Karpas-422 (cell line): ENCODE measurements around the gene CYLD. TPM values are rescaled to one million over a fixed set of nuclear protein-coding genes. Genes with fewer than 3 reads are reported as not detected.

Experiments used
- DNase-seq: peaks from one replicate; pipeline ENCODE4 v3.0.0-alpha.2; 2015
- H2AFZ ChIP-seq: fragments of 200-600 bp; sonication (generic); 2 replicates; pipeline ENCODE4 v1.6.1; 2014; ENCODE audit warnings: antibody characterized with exemption, low read length, mixed read lengths
- H3K27ac ChIP-seq: fragments of 200-600 bp; sonication (generic); 2 replicates; pipeline ENCODE4 v1.5.1; 2014; ENCODE audit warnings: mild to moderate bottlenecking, low read length, moderate library complexity
- H3K27me3 ChIP-seq: fragments of 200-600 bp; sonication (generic); 2 replicates; pipeline ENCODE4 v1.6.1; 2014; ENCODE audit warnings: low read length, mixed read lengths
- H3K36me3 ChIP-seq: fragments of 200-600 bp; sonication (generic); 2 replicates; pipeline ENCODE4 v1.6.1; 2014; ENCODE audit warnings: low read length, mixed read lengths; ENCODE audit not compliant: insufficient read depth
- H3K4me1 ChIP-seq: fragments of 200-600 bp; sonication (generic); 2 replicates; pipeline ENCODE4 v1.6.1; 2014; ENCODE audit warnings: mild to moderate bottlenecking, low read length, mixed read lengths
- H3K4me2 ChIP-seq: fragments of 200-600 bp; sonication (generic); 2 replicates; pipeline ENCODE4 v1.6.1; 2014; ENCODE audit warnings: low read length, low read depth, mild to moderate bottlenecking; ENCODE audit not compliant: poor library complexity, severe bottlenecking
- H3K4me3 ChIP-seq: fragments of 200-600 bp; sonication (generic); 2 replicates; pipeline ENCODE4 v1.5.1; 2014; ENCODE audit warnings: mild to moderate bottlenecking, antibody characterized with exemption, low read length, mixed read lengths
- H3K79me2 ChIP-seq: fragments of 200-600 bp; sonication (generic); 2 replicates; pipeline ENCODE4 v1.6.1; 2014; ENCODE audit warnings: mild to moderate bottlenecking, low read length, mixed read lengths
- H3K9ac ChIP-seq: fragments of 200-600 bp; sonication (generic); 2 replicates; pipeline ENCODE4 v1.6.0; 2014; ENCODE audit warnings: low read length
- H3K9me2 ChIP-seq: fragments of 200-600 bp; sonication (generic), shearing (Covaris generic); replicated peaks from 2 replicates; pipeline ENCODE4 v1.6.0; 2014; ENCODE audit warnings: mild to moderate bottlenecking, low read length, moderate library complexity; ENCODE audit not compliant: insufficient read depth
- H3K9me3 ChIP-seq: fragments of 300-700, 200-600 bp; sonication (generic); 2 replicates; pipeline ENCODE4 v1.6.1; 2014; ENCODE audit warnings: low read length, mixed read lengths
- H4K20me1 ChIP-seq: fragments of 200-600 bp; sonication (generic); 2 replicates; pipeline ENCODE4 v1.6.1; 2014; ENCODE audit warnings: mild to moderate bottlenecking, antibody characterized with exemption, low read length, low read depth; ENCODE audit not compliant: insufficient read depth
- total RNA-seq: library from RNA; depleted of rRNA; stranded (reverse); fragments of >200 nt; shearing (Covaris generic); gene quantifications from 2 replicates; pipeline ENCODE4 v1.2.3, GENCODE V29; 2014; ENCODE audit warnings: low replicate concordance

The CYLD gene
- total RNA-seq, 1 experiment from 2014 or later, result 44.4 TPM

GRCh38 chr16:50836121-50836621 lies 94.3 kb downstream of the CYLD start:
- no peak overlapping the region for H3K4me3 ChIP-seq

GRCh38 chr16:50837324-50837723 lies 95.4 kb downstream of the CYLD start:
- Histone ChIP-seq H4K20me1 (no peaks in the 10 kb centered on the region), H3K36me3 (no peaks in the 10 kb centered on the region), H3K4me3 (no peak overlapping the region), H2AFZ (no peak overlapping the region), H3K9me2 (no peaks in the 10 kb centered on the region), H3K9ac (no peak overlapping the region), H3K79me2 (no peaks in the 10 kb centered on the region), H3K27ac (no peak overlapping the region), H3K27me3 (no peaks in the 10 kb centered on the region), H3K4me1 (no peaks in the 10 kb centered on the region), H3K4me2 (no peak overlapping the region), H3K9me3 (no peaks in the 10 kb centered on the region)
- no peak for DNase-seq

More at GRCh38 chr16:50836121-50836621, 94.3 kb downstream of the CYLD start:
- Histone ChIP-seq H2AFZ (no peak overlapping the region), H3K27me3 (no peaks in the 10 kb centered on the region), H3K9me3 (no peaks in the 10 kb centered on the region), H3K9ac (no peak overlapping the region), H4K20me1 (no peaks in the 10 kb centered on the region), H3K9me2 (no peaks in the 10 kb centered on the region), H3K4me1 (no peaks in the 10 kb centered on the region), H3K4me2 (no peak overlapping the region), H3K79me2 (no peaks in the 10 kb centered on the region), H3K36me3 (no peaks in the 10 kb centered on the region), H3K27ac (no peak overlapping the region)
- DNase-seq, result no peak

- no peak for DNase-seq
- Histone ChIP-seq H3K9me2 (no peaks in the 10 kb centered on the region), H3K4me2 (no peak overlapping the region), H3K4me3 (no peak overlapping the region), H4K20me1 (no peaks in the 10 kb centered on the region), H2AFZ (no peak overlapping the region), H3K36me3 (no peaks in the 10 kb centered on the region), H3K27ac (no peak overlapping the region), H3K27me3 (no peaks in the 10 kb centered on the region), H3K4me1 (no peaks in the 10 kb centered on the region), H3K9me3 (no peaks in the 10 kb centered on the region), H3K9ac (no peak overlapping the region), H3K79me2 (no peaks in the 10 kb centered on the region)
Measured at GRCh38 chr16:50838165-50838564, 96.3 kb downstream of the CYLD start.

GRCh38 chr16:50838885-50839284 lies 97.0 kb downstream of the CYLD start:
- H3K4me1 ChIP-seq, result no peaks in the 10 kb centered on the region
- no peak overlapping the region for H3K4me2 ChIP-seq
- no peaks in the 10 kb centered on the region for H3K9me2 ChIP-seq
- H3K9me3 ChIP-seq, result no peaks in the 10 kb centered on the region
- no peaks in the 10 kb centered on the region for H3K36me3 ChIP-seq
- H4K20me1 ChIP-seq, result no peaks in the 10 kb centered on the region
- no peak overlapping the region for H3K4me3 ChIP-seq
- H2AFZ ChIP-seq, result no peak overlapping the region
- no peaks in the 10 kb centered on the region for H3K27me3 ChIP-seq
- H3K9ac ChIP-seq, result no peak overlapping the region
- H3K27ac ChIP-seq, result no peak overlapping the region
- no peaks in the 10 kb centered on the region for H3K79me2 ChIP-seq
- no peak for DNase-seq

GRCh38 chr16:50839356-50839755 lies 97.5 kb downstream of the CYLD start:
- Histone ChIP-seq H3K9me3 (no peaks in the 10 kb centered on the region), H3K9ac (no peak overlapping the region), H4K20me1 (no peaks in the 10 kb centered on the region), H3K4me2 (no peak overlapping the region), H3K4me1 (no peaks in the 10 kb centered on the region), H3K9me2 (no peaks in the 10 kb centered on the region), H3K36me3 (no peaks in the 10 kb centered on the region), H3K27ac (no peak overlapping the region), H2AFZ (no peak overlapping the region), H3K27me3 (no peaks in the 10 kb centered on the region), H3K79me2 (no peaks in the 10 kb centered on the region), H3K4me3 (no peak overlapping the region)
- no peak for DNase-seq

GRCh38 chr16:50839920-50840729 lies 98.2 kb downstream of the CYLD start:
- Histone ChIP-seq H3K9ac (no peak overlapping the region), H3K27me3 (no peaks in the 10 kb centered on the region), H3K9me2 (no peaks in the 10 kb centered on the region), H4K20me1 (no peaks in the 10 kb centered on the region), H3K4me3 (no peak overlapping the region), H3K4me2 (no peak overlapping the region), H3K4me1 (no peaks in the 10 kb centered on the region), H2AFZ (no peak overlapping the region), H3K79me2 (no peaks in the 10 kb centered on the region), H3K27ac (no peak overlapping the region), H3K36me3 (no peaks in the 10 kb centered on the region), H3K9me3 (no peaks in the 10 kb centered on the region)
- no peak for DNase-seq

- H2AFZ ChIP-seq, result no peak overlapping the region
- no peaks in the 10 kb centered on the region for H3K9me2 ChIP-seq
- no peak overlapping the region for H3K4me3 ChIP-seq
- H4K20me1 ChIP-seq, result no peaks in the 10 kb centered on the region
- no peak overlapping the region for H3K27ac ChIP-seq
- DNase-seq, result no peak
- no peaks in the 10 kb centered on the region for H3K36me3 ChIP-seq
- H3K4me1 ChIP-seq, result no peaks in the 10 kb centered on the region
- no peak overlapping the region for H3K4me2 ChIP-seq
- no peaks in the 10 kb centered on the region for H3K27me3 ChIP-seq
- no peak overlapping the region for H3K9ac ChIP-seq
- no peaks in the 10 kb centered on the region for H3K9me3 ChIP-seq
- H3K79me2 ChIP-seq, result no peaks in the 10 kb centered on the region
Measured at GRCh38 chr16:50841081-50841886, 99.4 kb downstream of the CYLD start.

GRCh38 chr16:50842013-50842505 lies 100.2 kb downstream of the CYLD start:
- no peaks in the 10 kb centered on the region for H3K9me3 ChIP-seq
- no peak overlapping the region for H3K9ac ChIP-seq
- no peak overlapping the region for H2AFZ ChIP-seq
- H3K9me2 ChIP-seq, result no peaks in the 10 kb centered on the region
- no peaks in the 10 kb centered on the region for H4K20me1 ChIP-seq
- no peak for DNase-seq
- no peak overlapping the region for H3K27ac ChIP-seq
- no peak overlapping the region for H3K4me3 ChIP-seq
- no peak overlapping the region for H3K4me2 ChIP-seq
- H3K27me3 ChIP-seq, result no peaks in the 10 kb centered on the region
- no peaks in the 10 kb centered on the region for H3K36me3 ChIP-seq
- H3K4me1 ChIP-seq, result no peaks in the 10 kb centered on the region
- H3K79me2 ChIP-seq, result no peaks in the 10 kb centered on the region
